Fibroblast of lung (primary cell): ENCODE results near the gene CLDN14.

Experiments
- CTCF ChIP-seq, 2 donors: IDR thresholded peaks in 1 of 2; conservative IDR thresholded peaks in 1 of 2; 1 replicate in 1 of 2; 2 replicates in 1 of 2; pipeline ENCODE4 v1.5.1; 2011 to 2012; ENCODE audit warnings: low read length in 2 of 2, control low read depth in 1 of 2, inconsistent platforms in 1 of 2, low read depth in 1 of 2, mild to moderate bottlenecking in 1 of 2
- EZH2 ChIP-seq: IDR thresholded peaks from 2 replicates; pipeline ENCODE4 v1.5.1; 2012; ENCODE audit warnings: low read length, control low read depth, mild to moderate bottlenecking; ENCODE audit errors: missing control alignments

GRCh38 chr21:36459098-36459497, 20.8 kb downstream of the CLDN14 start:
- no peak for TF ChIP-seq CTCF (conservative IDR thresholded peaks at IDR 0.05 in 1 of 2, IDR thresholded peaks at IDR 0.05 in 1 of 2; ENCODE audit: low read depth in 1 of 2, low read length in 2 of 2)
- no peak for TF ChIP-seq EZH2
